ENCODE data around the gene APOBEC3C.

DNA sequence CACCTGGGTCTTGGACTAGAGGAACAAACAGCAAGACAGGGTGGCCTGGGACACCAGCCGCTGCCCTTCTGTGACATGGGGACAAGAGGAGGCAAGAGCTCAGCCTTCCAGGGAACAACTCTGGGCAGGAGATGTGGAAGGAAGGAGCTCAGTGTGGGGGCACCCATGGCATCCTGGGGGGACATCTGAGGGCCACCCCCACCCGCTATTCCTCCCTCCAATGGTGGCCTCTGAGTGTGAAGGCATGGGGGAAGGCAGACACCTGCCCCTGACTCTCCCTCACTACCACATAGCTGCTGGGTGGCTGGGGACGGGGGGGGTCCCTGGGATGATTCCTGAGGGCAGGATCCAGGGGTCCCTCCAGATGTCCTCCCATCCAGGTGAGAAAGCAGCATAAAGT, 27.4 kb upstream of the APOBEC3C start:
- no peak for TF ChIP-seq CTCF (IDR thresholded peaks at IDR 0.05; ENCODE audit: insufficient read depth, low read length, poor library complexity, severe bottlenecking)
- TF ChIP-seq EZH2phosphoT487 (conservative IDR thresholded peaks at IDR 0.05; ENCODE audit: low read length), result no peak
